K562 (cell line): ENCODE results near the gene GRIK5. TPM values are rescaled to one million over a fixed set of nuclear protein-coding genes. Genes with fewer than 3 reads are reported as not detected.
A peak's percentile ranks its signal among the peaks of the same experiment; 100 is the strongest.

Source experiments
- ATAC-seq: fragments of 200-7000 bp; cut with Tn5 transposase; 3 replicates; pipeline ENCODE4 v1.9.1; 2020; ENCODE audit warnings: moderate library complexity
- BruUV-seq: library from RNA; stranded (reverse); fragments of 400-500 nt; replicated peaks from 2 replicates; lab custom pipeline; 2021; lab: Mats Ljungman, UMichigan
- CTCF ChIA-PET: fragments of 300-600 bp; formaldehyde crosslinking; extraction: SDS; loops from one replicate; lab custom pipeline; 2021; ENCODE audit warnings: low intra/inter-chr PET ratio; lab: Yijun Ruan, JAX
- POLR2A ChIA-PET: fragments of 300-600, 350-650 bp; sonication (Branson Sonifier 250); formaldehyde crosslinking; extraction: SDS; loops from one replicate; lab custom pipeline; 2021; ENCODE audit warnings: antibody characterized with exemption, inconsistent platforms; lab: Yijun Ruan, JAX
- DNase-seq, 4 experiments: peaks; one replicate each; pipeline versions ENCODE4 v3.0.0 to v3.0.0-alpha.2; 2011 to 2018; ENCODE audit warnings: low spot score in 3 of 4, mixed read lengths in 3 of 4; ENCODE audit errors: extremely low read depth in 1 of 4
- FAIRE-seq: peaks from 2 replicates; lab custom pipeline; 2011; peaks lifted over from hg19 to GRCh38; lab: Jason Lieb, UNC
- H2AFZ ChIP-seq: 2 replicates; pipeline ENCODE4 v1.6.0; 2011; ENCODE audit warnings: low read depth, low read length, control low read depth, inconsistent platforms
- H3K27ac ChIP-seq: fragments of 200-600 bp; 3 replicates; pipeline ENCODE4 v1.8.0; 2011; ENCODE audit warnings: low read depth, mild to moderate bottlenecking, control low read depth, inconsistent platforms, low read length, moderate library complexity, mixed read lengths; ENCODE audit errors: extremely low read depth
- H3K27me3 ChIP-seq, 2 experiments: fragments of 300-600 bp in 1 of 2; 2 replicates in 1 of 2; 3 replicates in 1 of 2; pipeline versions ENCODE4 v1.6.0 to v1.8.0; 2011; ENCODE audit warnings: inconsistent platforms in 2 of 2, low read length in 2 of 2, mild to moderate bottlenecking in 1 of 2, mixed read lengths in 1 of 2, moderate library complexity in 1 of 2; ENCODE audit not compliant: control insufficient read depth in 2 of 2, insufficient read depth in 2 of 2
- H3K36me3 ChIP-seq: fragments of 300-600 bp; 3 replicates; pipeline ENCODE4 v1.8.0; 2011; ENCODE audit warnings: mild to moderate bottlenecking, low read length, inconsistent platforms; ENCODE audit not compliant: control insufficient read depth, insufficient read depth
- H3K4me1 ChIP-seq, 2 experiments: fragments of 200-600 bp in 1 of 2; replicated peaks in 1 of 2; 2 replicates in 1 of 2; 3 replicates in 1 of 2; pipeline versions ENCODE4 v1.5.1 to v1.8.0; 2011; ENCODE audit warnings: inconsistent platforms in 2 of 2, low read length in 2 of 2, mild to moderate bottlenecking in 1 of 2, mixed read lengths in 1 of 2, moderate library complexity in 1 of 2; ENCODE audit not compliant: control insufficient read depth in 2 of 2, insufficient read depth in 2 of 2
- H3K4me2 ChIP-seq: 2 replicates; pipeline ENCODE4 v1.6.1; 2011; ENCODE audit warnings: low read length, control low read depth, inconsistent platforms, mixed read lengths; ENCODE audit not compliant: insufficient read depth
- H3K4me3 ChIP-seq: fragments of 200-600 bp; sonication (generic), shearing (Covaris generic); 2 replicates; pipeline ENCODE4 v1.5.1; 2016; ENCODE audit warnings: control low read depth, inconsistent platforms
- H3K79me2 ChIP-seq: fragments of 200-600 bp; 3 replicates; pipeline ENCODE4 v1.8.0; 2011; ENCODE audit warnings: low read length, inconsistent platforms; ENCODE audit not compliant: control insufficient read depth, insufficient read depth
- H3K9ac ChIP-seq, 2 experiments: 2 replicates each; pipeline versions ENCODE4 v1.6.0 to v1.6.1; 2011; ENCODE audit warnings: low read depth in 2 of 2, low read length in 2 of 2, control low read depth in 1 of 2, inconsistent platforms in 1 of 2, mild to moderate bottlenecking in 1 of 2, mixed read lengths in 1 of 2; ENCODE audit not compliant: insufficient read depth in 1 of 2
- H3K9me1 ChIP-seq: one replicate; pipeline ENCODE4 v1.6.0; 2011; ENCODE audit warnings: inconsistent platforms, mild to moderate bottlenecking, low read length, moderate library complexity; ENCODE audit not compliant: control insufficient read depth, insufficient read depth
- H3K9me3 ChIP-seq: replicated peaks from 2 replicates; pipeline ENCODE4 v1.5.1; 2011; ENCODE audit warnings: low read depth, low read length, inconsistent platforms; ENCODE audit not compliant: control insufficient read depth, insufficient read depth
- H4K20me1 ChIP-seq: replicated peaks from 2 replicates; pipeline ENCODE4 v1.6.1; 2011; ENCODE audit warnings: low read length, inconsistent platforms, mixed read lengths; ENCODE audit not compliant: control insufficient read depth, insufficient read depth
- ESRRA ChIP-seq: fragments of 450-650 bp; IDR thresholded peaks from 2 replicates; pipeline ENCODE4 v1.6.1; 2014; ENCODE audit warnings: low read depth, mild to moderate bottlenecking, moderate library complexity, borderline replicate concordance
- TCF7 ChIP-seq: sonication (generic); IDR thresholded peaks from 2 replicates; pipeline ENCODE4 v1.6.1; 2016; ENCODE audit warnings: antibody characterized with exemption, borderline replicate concordance
- TFAP4 ChIP-seq: sonication (generic); formaldehyde crosslinking; IDR thresholded peaks from 2 replicates; pipeline ENCODE4 v1.8.0; 2022; ENCODE audit warnings: missing genetic modification reagents, mild to moderate bottlenecking, moderate library complexity, borderline replicate concordance
- ZNF778 ChIP-seq: fragments of 450-650 bp; formaldehyde crosslinking; IDR thresholded peaks from 2 replicates; pipeline ENCODE4 v1.4.0; 2020; ENCODE audit warnings: mild to moderate bottlenecking, moderate library complexity
- WGBS: fragments of 100-300 bp; shearing (Covaris generic); methylation state at CpG from one replicate; pipeline ENCODE4 v1.1.6; 2016; ENCODE audit warnings: low coverage, mixed read lengths; ENCODE audit not compliant: insufficient coverage; ENCODE audit errors: missing lambda C conversion rate; 5-methylcytosine and 5-hydroxymethylcytosine counted together
- in situ Hi-C: fragments of 300-500 bp; cut with MboI; formaldehyde crosslinking; loops from 4 replicates; pipeline ENCODE4 v1.15.0; 2018; ENCODE audit warnings: inconsistent platforms, mixed read lengths
- intact Hi-C: fragments of 100-400 bp; cut with micrococcal nuclease; formaldehyde crosslinking; loops from 2 replicates; pipeline ENCODE4 v1.14.2; 2022
- polyA plus RNA-seq, 8 experiments: library from polyadenylated mRNA; depleted of rRNA in 4 of 8; stranded (reverse) in 5 of 8; unstranded in 3 of 8; fragments of >200 nt; fragmentation: Nextera tagmentation in 2 of 8; fragmentation: Illumina TruSeq in 1 of 8; extraction: Ambion mirVana in 2 of 8; extraction: Trizol in 1 of 8; gene quantifications; 2 replicates each; pipeline versions ENCODE4 v1.2.1 to v1.2.3, GENCODE V29; 2011 to 2014; ENCODE audit warnings: inconsistent platforms in 1 of 8, missing spikeins in 1 of 8
- total RNA-seq, 7 experiments: library from RNA; depleted of rRNA in 6 of 7; stranded (reverse); fragments of >200 nt in 6 of 7; fragmentation: Illumina TruSeq in 2 of 7; extraction: Trizol in 2 of 7; gene quantifications; 2 replicates each; pipeline versions ENCODE4 v1.2.1 to v1.2.3, GENCODE V29; 2011 to 2021; ENCODE audit warnings: low replicate concordance in 1 of 7

The GRIK5 gene
- total and polyA plus RNA-seq, 9 of the 15 experiments (the other 6 are each of a cell fraction or from before 2014, with no cell fraction given): 0.04 to 0.55 (median 0.27) TPM; not detected in 2

- no peak overlapping the region for H2AFZ ChIP-seq
- TF ChIP-seq TFAP4 (CRISPR knock-in tag) (0 out of 2 replicates have a peak, but pooled peaks have one; percentile 10), ZNF778 (CRISPR knock-in tag) (no peak), ESRRA (no peak), TCF7 (0 out of 2 replicates have a peak, but pooled peaks have one; percentile 3)
- TF ChIP-seq, all 486 proteins: peak for 2
- no peak for DNase-seq
- FAIRE-seq: no peak
- Histone ChIP-seq H3K9me3 (no peaks in the 10 kb centered on the region), H3K4me3 (no peak overlapping the region), H4K20me1 (0 out of 2 replicates have a peak, but pooled peaks cover 4% of the 10 kb centered on the region), H3K4me2 (no peak overlapping the region), H3K27ac (no peak overlapping the region), H3K4me1 (peaks cover 4 to 13% of the 10 kb centered on the region in 2 experiments), H3K27me3 (peaks cover 6 to 28% of the 10 kb centered on the region in 2 experiments; a peak in 4 of 5 replicates), H3K79me2 (no peaks in the 10 kb centered on the region), H3K36me3 (no peaks in the 10 kb centered on the region), H3K9ac (no peak overlapping the region), H3K9me1 (no peaks in the 10 kb centered on the region)
- CTCF ChIA-PET: interaction anchor here (0.6 to 1.1 kb wide), 3 partner anchors 14 to 165 kb away, joined by 3 read pairs; no protein-coding TSS in a partner anchor
- POLR2A ChIA-PET: no interaction called here
- intact Hi-C loops (loop anchor here (1.0 kb wide), 2 partner anchors 26 to 66 kb away; no protein-coding TSS in a partner anchor), in situ Hi-C loops (no loop called here)
- ATAC-seq: peak; percentile 8; the same call in 1 of the 3 replicates
- WGBS: 20% methylated on average over 3 of the region's 4 CpGs
- no TSS peak for BruUV-seq
Measured at GRCh38 chr19:42023943-42024260, 46.1 kb downstream of the GRIK5 start.
